ENCODE results near the gene ANP32E. TPM values are rescaled to one million over a fixed set of nuclear protein-coding genes. Genes with fewer than 3 reads are reported as not detected.
A peak's percentile ranks its signal among the peaks of the same experiment; 100 is the strongest.

The ANP32E gene
- total RNA-seq, 1 experiment from 2014 or later: 95.1 TPM

DNA sequence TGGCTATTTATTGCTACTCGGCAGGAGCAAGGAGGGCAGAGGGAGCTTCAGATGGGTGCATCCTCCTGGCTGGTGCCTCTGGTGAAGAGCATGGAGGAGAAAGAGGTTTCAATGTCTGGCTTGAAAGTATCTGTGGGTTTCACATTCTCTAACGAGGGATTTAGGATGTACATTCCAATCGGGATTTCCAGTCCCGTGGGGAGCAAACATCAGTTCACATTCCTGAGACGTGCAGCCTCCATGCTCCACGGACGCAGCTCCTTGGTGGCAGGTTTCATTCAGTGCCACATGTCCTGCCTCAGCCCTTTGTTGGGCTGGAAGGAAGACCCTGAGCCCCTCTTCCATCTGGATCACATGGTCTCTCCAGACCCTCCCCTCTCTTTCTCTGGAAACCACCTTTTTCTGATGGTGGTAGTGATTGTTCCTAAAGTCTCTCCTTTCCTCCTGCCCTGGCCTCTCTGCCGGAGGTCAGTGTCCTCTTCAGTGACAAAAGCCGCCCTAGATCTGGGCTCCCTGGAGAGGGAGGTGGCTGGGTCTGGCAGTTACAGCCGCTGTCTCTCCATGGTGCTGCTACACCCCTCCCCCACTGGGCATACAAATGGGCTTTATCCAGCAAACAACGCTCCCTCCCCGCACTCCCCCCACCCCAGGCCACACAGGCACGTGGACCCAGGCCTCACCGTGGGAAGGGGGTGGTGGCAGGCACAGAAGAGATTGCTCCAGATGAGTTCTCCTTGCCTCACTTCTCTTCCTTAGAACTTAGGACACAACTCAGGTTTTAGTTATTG lies 20.8 kb upstream of the ANP32E start:
- Histone ChIP-seq H4K20me1 (ENCODE audit: insufficient read depth) (no peaks in the 10 kb centered on the region), H3K27ac (ENCODE audit: low read depth, low read length) (no peak overlapping the region), H3K27me3 (ENCODE audit: insufficient read depth, low read length) (no peaks in the 10 kb centered on the region), H3K79me2 (ENCODE audit: insufficient read depth, low read length) (no peaks in the 10 kb centered on the region), H2AFZ (ENCODE audit: low read depth, low read length, poor library complexity, severe bottlenecking) (peak overlapping the region; percentile 75), H3K9me3 (ENCODE audit: control insufficient read depth in 1 of 2, insufficient read depth in 1 of 2, low read depth in 1 of 2, low read length in 2 of 2) (no peaks in the 10 kb centered on the region), H3K4me2 (ENCODE audit: low read length) (peak overlapping the region; percentile 58), H3K9ac (ENCODE audit: low read length) (no peak overlapping the region), H3K4me3 (replicated peaks in 1 of 2; ENCODE audit: low read depth in 1 of 2, low read length in 2 of 2) (no peak overlapping the region), H3K9me2 (ENCODE audit: insufficient read depth) (no peaks in the 10 kb centered on the region), H3K4me1 (ENCODE audit: control insufficient read depth in 1 of 2, insufficient read depth in 2 of 2, low read length in 2 of 2) (peaks cover 22 to 41% of the 10 kb centered on the region in 2 experiments), H3K36me3 (ENCODE audit: control insufficient read depth in 1 of 2, insufficient read depth in 2 of 2, low read length in 2 of 2) (no peaks in the 10 kb centered on the region)
- DNase-seq (ENCODE audit: low read depth, low spot score): no peak
- ChIA-PET POLR2A (interaction anchor here (0.8 kb wide), 1 partner anchor 12 kb away, joined by 3 read pairs; the partner anchor contains the start of gene APH1A), RAD21 (ENCODE audit: low non-redundant PET in 1 of 2, low total read pairs in 2 of 2, uncharacterized antibody in 2 of 2, unreplicated experiment in 2 of 2) (interaction anchor here in 1 of 2 experiments (1.1 kb wide), 1 partner anchor 25 kb away, joined by 6 read pairs; no protein-coding TSS in a partner anchor), CTCF (interaction anchor here (0.6 to 2.3 kb wide), 16 partner anchors 12 to 750 kb away, joined by 3 to 18 read pairs (median 4); partner anchors contain the start of genes APH1A, C1orf54, CIART and FALEC)
- intact Hi-C loops (cut with micrococcal nuclease): loop anchor here (1.0 to 10.0 kb wide), 6 partner anchors 25 to 741 kb away; partner anchors contain the start of gene PRPF3
- BruUV-seq (replicated peaks): no TSS peak
- no peak for ATAC-seq
- no peak for TF ChIP-seq YY1 (IDR thresholded peaks at IDR 0.05; ENCODE audit: extremely low read depth, insufficient replicate concordance, low read depth, low read length)
- no peak for TF ChIP-seq ZFX (IDR thresholded peaks at IDR 0.05)
- no peak for TF ChIP-seq ELF1 (IDR thresholded peaks at IDR 0.05; ENCODE audit: borderline replicate concordance, low read depth)
- no peak for TF ChIP-seq TCF7L2 (IDR thresholded peaks at IDR 0.05; ENCODE audit: borderline replicate concordance, extremely low read depth, insufficient read depth, insufficient read length)
- no peak for TF ChIP-seq SRF (IDR thresholded peaks at IDR 0.05; ENCODE audit: low read depth)
- no peak for TF ChIP-seq CEBPB (IDR thresholded peaks at IDR 0.05; ENCODE audit: low read depth)
- TF ChIP-seq POLR2AphosphoS5 (IDR thresholded peaks at IDR 0.05; ENCODE audit: low read depth, low read length): no peak
- no peak for TF ChIP-seq ZNF274 (IDR thresholded peaks at IDR 0.05; ENCODE audit: low read depth, low read length)
- TF ChIP-seq, protein P1, sequence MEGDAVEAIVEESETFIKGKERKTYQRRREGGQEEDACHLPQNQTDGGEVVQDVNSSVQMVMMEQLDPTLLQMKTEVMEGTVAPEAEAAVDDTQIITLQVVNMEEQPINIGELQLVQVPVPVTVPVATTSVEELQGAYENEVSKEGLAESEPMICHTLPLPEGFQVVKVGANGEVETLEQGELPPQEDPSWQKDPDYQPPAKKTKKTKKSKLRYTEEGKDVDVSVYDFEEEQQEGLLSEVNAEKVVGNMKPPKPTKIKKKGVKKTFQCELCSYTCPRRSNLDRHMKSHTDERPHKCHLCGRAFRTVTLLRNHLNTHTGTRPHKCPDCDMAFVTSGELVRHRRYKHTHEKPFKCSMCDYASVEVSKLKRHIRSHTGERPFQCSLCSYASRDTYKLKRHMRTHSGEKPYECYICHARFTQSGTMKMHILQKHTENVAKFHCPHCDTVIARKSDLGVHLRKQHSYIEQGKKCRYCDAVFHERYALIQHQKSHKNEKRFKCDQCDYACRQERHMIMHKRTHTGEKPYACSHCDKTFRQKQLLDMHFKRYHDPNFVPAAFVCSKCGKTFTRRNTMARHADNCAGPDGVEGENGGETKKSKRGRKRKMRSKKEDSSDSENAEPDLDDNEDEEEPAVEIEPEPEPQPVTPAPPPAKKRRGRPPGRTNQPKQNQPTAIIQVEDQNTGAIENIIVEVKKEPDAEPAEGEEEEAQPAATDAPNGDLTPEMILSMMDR (IDR thresholded peaks at IDR 0.05 in 2 of 3, conservative IDR thresholded peaks at IDR 0.05 in 1 of 3; ENCODE audit: borderline replicate concordance in 1 of 3, insufficient read depth in 1 of 3, low read depth in 2 of 3, low read length in 2 of 3): no peak
- TF ChIP-seq SIN3A (IDR thresholded peaks at IDR 0.05; ENCODE audit: low read depth): no peak
